Parathyroid adenoma (tissue), 2 donors: ENCODE measurements around the gene CADPS2.

Source experiments
- H2AFZ ChIP-seq: fragments of 300-600 bp; sonication (generic); one replicate; pipeline ENCODE4 v1.7.0; 2017; ENCODE audit warnings: antibody characterized with exemption, mild to moderate bottlenecking
- H3K27ac ChIP-seq: fragments of 300-600 bp; sonication (generic); one replicate; pipeline ENCODE4 v1.7.0; 2017
- H3K27me3 ChIP-seq: fragments of 300-600 bp; sonication (generic); one replicate; pipeline ENCODE4 v1.7.0; 2017; ENCODE audit warnings: low read length; ENCODE audit not compliant: control insufficient read depth, insufficient read depth
- H3K36me3 ChIP-seq: fragments of 300-600 bp; sonication (generic); one replicate; pipeline ENCODE4 v1.7.0; 2017; ENCODE audit warnings: low read length; ENCODE audit not compliant: control insufficient read depth, insufficient read depth
- H3K4me1 ChIP-seq: fragments of 300-600 bp; sonication (generic); one replicate; pipeline ENCODE4 v1.7.0; 2017; ENCODE audit warnings: control low read depth
- H3K4me2 ChIP-seq: fragments of 300-600 bp; sonication (generic); one replicate; pipeline ENCODE4 v1.7.0; 2017; ENCODE audit warnings: low read length
- H3K4me3 ChIP-seq: fragments of 300-600 bp; sonication (generic); one replicate; pipeline ENCODE4 v1.7.0; 2017; ENCODE audit warnings: low read depth, low read length
- H3K79me2 ChIP-seq: fragments of 300-600 bp; sonication (generic); one replicate; pipeline ENCODE4 v1.7.0; 2017; ENCODE audit warnings: control low read depth
- H3K9ac ChIP-seq: fragments of 300-600 bp; sonication (generic); one replicate; pipeline ENCODE4 v1.7.0; 2017; ENCODE audit warnings: mild to moderate bottlenecking
- H3K9me3 ChIP-seq: fragments of 300-600 bp; sonication (generic); one replicate; pipeline ENCODE4 v1.7.0; 2017; ENCODE audit warnings: low read length; ENCODE audit not compliant: control insufficient read depth
- TF ChIP-seq, protein P1 (sequence below): fragments of 300-600 bp; sonication (generic); IDR thresholded peaks from one replicate; pipeline ENCODE4 v1.7.0; 2017; ENCODE audit warnings: antibody characterized with exemption, mild to moderate bottlenecking
- donor health status: primary hyperparathyroidism.

The CADPS2 gene

DNA sequence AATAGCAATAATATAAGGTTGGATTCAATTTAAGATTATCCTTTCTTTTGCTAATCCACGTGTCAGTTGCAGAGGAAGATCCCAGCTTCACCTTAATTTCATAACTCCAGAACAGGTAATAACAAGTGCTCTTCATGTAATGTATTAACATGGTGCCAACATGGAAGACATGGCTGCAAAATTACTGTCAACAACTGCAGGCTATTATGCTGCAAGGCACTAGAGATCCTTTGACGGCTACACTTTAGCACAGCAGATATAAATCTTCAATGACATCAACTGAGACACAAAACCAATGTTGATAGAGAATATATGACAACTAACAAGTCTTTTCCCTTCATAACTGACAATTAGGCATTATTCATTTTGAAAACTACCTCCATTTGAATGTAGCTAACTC lies 283.5 kb downstream of the CADPS2 start:
- H3K4me2 ChIP-seq, result no peak overlapping the region
- no peaks in the 10 kb centered on the region for H3K4me1 ChIP-seq
- H3K27ac ChIP-seq, result no peak overlapping the region
- H3K9me3 ChIP-seq, result no peaks in the 10 kb centered on the region
- H2AFZ ChIP-seq, result no peak overlapping the region
- TF ChIP-seq, protein P1, sequence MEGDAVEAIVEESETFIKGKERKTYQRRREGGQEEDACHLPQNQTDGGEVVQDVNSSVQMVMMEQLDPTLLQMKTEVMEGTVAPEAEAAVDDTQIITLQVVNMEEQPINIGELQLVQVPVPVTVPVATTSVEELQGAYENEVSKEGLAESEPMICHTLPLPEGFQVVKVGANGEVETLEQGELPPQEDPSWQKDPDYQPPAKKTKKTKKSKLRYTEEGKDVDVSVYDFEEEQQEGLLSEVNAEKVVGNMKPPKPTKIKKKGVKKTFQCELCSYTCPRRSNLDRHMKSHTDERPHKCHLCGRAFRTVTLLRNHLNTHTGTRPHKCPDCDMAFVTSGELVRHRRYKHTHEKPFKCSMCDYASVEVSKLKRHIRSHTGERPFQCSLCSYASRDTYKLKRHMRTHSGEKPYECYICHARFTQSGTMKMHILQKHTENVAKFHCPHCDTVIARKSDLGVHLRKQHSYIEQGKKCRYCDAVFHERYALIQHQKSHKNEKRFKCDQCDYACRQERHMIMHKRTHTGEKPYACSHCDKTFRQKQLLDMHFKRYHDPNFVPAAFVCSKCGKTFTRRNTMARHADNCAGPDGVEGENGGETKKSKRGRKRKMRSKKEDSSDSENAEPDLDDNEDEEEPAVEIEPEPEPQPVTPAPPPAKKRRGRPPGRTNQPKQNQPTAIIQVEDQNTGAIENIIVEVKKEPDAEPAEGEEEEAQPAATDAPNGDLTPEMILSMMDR, result no peak
- H3K27me3 ChIP-seq, result no peaks in the 10 kb centered on the region
- no peaks in the 10 kb centered on the region for H3K36me3 ChIP-seq
- no peak overlapping the region for H3K9ac ChIP-seq
- no peak overlapping the region for H3K4me3 ChIP-seq
- no peaks in the 10 kb centered on the region for H3K79me2 ChIP-seq

DNA sequence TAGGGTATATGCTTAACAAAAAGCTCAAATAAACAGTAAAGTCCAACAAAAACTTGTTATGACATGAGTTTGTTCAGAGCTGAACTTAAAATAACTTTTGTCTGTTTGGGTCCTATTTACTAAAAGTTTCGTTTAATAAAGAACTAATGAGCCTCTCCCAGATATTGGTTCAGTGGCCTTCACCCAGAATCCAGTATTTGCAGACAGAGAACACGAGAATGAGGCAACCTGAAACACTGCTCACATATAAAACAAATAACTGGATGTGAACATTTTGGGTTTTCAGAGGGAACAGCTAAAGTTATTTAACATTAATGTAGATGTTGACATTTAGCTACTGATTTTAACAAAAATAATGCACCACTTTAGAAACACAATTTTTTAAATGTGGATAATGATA lies 285.6 kb downstream of the CADPS2 start:
- Histone ChIP-seq H3K27me3 (no peaks in the 10 kb centered on the region), H3K4me2 (no peak overlapping the region), H3K36me3 (no peaks in the 10 kb centered on the region), H3K27ac (no peak overlapping the region), H2AFZ (no peak overlapping the region), H3K9me3 (no peaks in the 10 kb centered on the region), H3K9ac (no peak overlapping the region), H3K4me3 (no peak overlapping the region), H3K79me2 (no peaks in the 10 kb centered on the region), H3K4me1 (no peaks in the 10 kb centered on the region)
- TF ChIP-seq, protein P1, result no peak

DNA sequence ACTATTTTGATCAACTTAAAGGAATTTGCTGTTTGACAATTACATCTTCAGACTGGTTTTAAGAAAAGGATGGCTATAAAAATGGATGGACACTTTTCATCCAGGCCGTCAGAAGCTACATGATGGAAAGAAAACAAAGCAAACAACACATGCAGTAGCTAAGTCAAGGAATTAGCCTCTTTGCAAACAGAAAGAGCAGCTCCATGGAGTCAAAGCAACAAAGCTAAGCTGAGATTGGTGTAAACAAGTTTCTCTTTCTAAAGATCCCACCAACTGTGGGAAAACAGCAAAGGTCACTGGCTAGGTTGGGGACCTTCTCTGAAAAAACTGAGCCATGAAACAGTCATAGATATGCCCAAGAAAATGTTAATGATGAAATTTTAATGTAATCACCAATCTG lies 286.2 kb downstream of the CADPS2 start:
- Histone ChIP-seq H3K9me3 (no peaks in the 10 kb centered on the region), H3K27ac (no peak overlapping the region), H3K9ac (no peak overlapping the region), H3K4me2 (no peak overlapping the region), H3K79me2 (no peaks in the 10 kb centered on the region), H2AFZ (no peak overlapping the region), H3K4me1 (no peaks in the 10 kb centered on the region), H3K36me3 (no peaks in the 10 kb centered on the region), H3K27me3 (no peaks in the 10 kb centered on the region), H3K4me3 (no peak overlapping the region)
- TF ChIP-seq, protein P1, result no peak

DNA sequence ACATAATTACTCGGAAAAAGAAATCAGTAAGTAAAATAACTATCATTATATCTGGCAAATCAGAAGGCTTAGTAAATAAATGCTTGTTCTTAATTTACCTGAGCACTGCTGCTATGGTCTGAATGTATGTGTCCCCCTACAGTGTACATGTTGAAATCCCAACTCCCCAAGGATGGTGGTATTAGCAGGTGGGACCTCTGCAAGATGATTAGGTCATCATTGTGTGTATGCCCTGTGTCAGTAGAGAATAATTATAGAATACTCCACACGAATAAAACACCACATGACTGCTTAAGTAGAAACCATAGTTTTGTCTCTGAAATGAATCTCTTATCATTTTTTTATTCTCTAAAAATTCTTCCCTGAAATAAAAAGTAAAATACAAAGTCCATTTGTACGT lies 289.0 kb downstream of the CADPS2 start:
- no peak overlapping the region for H3K4me2 ChIP-seq
- H3K4me1 ChIP-seq, result no peaks in the 10 kb centered on the region
- no peak overlapping the region for H3K4me3 ChIP-seq
- H3K9me3 ChIP-seq, result no peaks in the 10 kb centered on the region
- no peaks in the 10 kb centered on the region for H3K27me3 ChIP-seq
- no peaks in the 10 kb centered on the region for H3K36me3 ChIP-seq
- no peaks in the 10 kb centered on the region for H3K79me2 ChIP-seq
- no peak overlapping the region for H2AFZ ChIP-seq
- no peak overlapping the region for H3K9ac ChIP-seq
- TF ChIP-seq, protein P1, result no peak
- H3K27ac ChIP-seq, result no peak overlapping the region

DNA sequence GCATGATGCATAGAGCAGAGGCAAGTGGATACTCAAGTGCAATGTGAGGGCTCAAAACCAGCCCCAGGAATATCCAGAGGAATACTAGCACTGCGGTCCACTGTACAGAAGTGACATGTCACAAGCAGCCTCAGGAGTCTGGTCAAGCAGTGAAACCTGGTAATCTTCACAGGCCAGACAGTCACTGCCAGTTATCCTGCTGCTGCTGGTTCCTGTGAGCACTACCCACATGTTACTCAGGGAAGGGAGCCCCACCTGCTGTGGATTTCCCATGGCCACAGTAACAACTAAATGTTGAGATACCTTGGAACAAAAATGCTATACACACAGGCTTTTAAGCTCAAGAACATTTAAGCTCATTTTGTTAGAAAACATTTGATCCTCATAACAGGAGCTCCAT lies 290.4 kb downstream of the CADPS2 start:
- H2AFZ ChIP-seq, result no peak overlapping the region
- H3K36me3 ChIP-seq, result no peaks in the 10 kb centered on the region
- no peak overlapping the region for H3K4me2 ChIP-seq
- TF ChIP-seq, protein P1, result no peak
- no peaks in the 10 kb centered on the region for H3K27me3 ChIP-seq
- no peaks in the 10 kb centered on the region for H3K9me3 ChIP-seq
- no peaks in the 10 kb centered on the region for H3K79me2 ChIP-seq
- no peak overlapping the region for H3K27ac ChIP-seq
- H3K4me3 ChIP-seq, result no peak overlapping the region
- no peak overlapping the region for H3K9ac ChIP-seq
- no peaks in the 10 kb centered on the region for H3K4me1 ChIP-seq
